Measurements from ENCODE around the gene SFRP2. TPM values are rescaled to one million over a fixed set of nuclear protein-coding genes. Genes with fewer than 3 reads are reported as not detected.

The SFRP2 gene
- total RNA-seq, 2 experiments from 2014 or later, result not detected

GRCh38 chr4:153759407-153760316 is 29.2 kb downstream of the SFRP2 start, which contains the start of gene RNF175:
TSS of gene RNF175 (minus strand) at chr4:153760024. CDS start at chr4:153759862, 162 bp downstream.
- intact Hi-C loops (cut with micrococcal nuclease; ENCODE audit: unreplicated experiment), result no loop called here
- H4K20me1 ChIP-seq (ENCODE audit: insufficient read depth, low read length), result no peaks in the 10 kb centered on the region
- no peaks in the 10 kb centered on the region for H3K36me3 ChIP-seq (ENCODE audit: insufficient read depth, low read length)
- no TSS peak for BruUV-seq (replicated peaks)
- H3K4me2 ChIP-seq (ENCODE audit: low read length), result no peak within 1 kb of the TSS
- H3K27ac ChIP-seq (ENCODE audit: low read depth, low read length, poor library complexity, severe bottlenecking), result no peak within 1 kb of the TSS
- ChIA-PET CTCF (ENCODE audit: unreplicated experiment) (no interaction called here), POLR2A (no interaction called here)
- no peak for DNase-seq (ENCODE audit: low spot score)
- no peak within 1 kb of the TSS for H2AFZ ChIP-seq (ENCODE audit: low read length)
- no peaks in the 10 kb centered on the region for H3K4me1 ChIP-seq (ENCODE audit: insufficient read depth, low read length, poor library complexity, severe bottlenecking)
- H3K9me3 ChIP-seq (ENCODE audit: low read length), result no peaks in the 10 kb centered on the region
- no peak within 1 kb of the TSS for H3K4me3 ChIP-seq (ENCODE audit: low read depth, low read length, poor library complexity, severe bottlenecking)
- no peaks in the 10 kb centered on the region for H3K79me2 ChIP-seq (ENCODE audit: insufficient read depth, low read depth, low read length)
- H3K9me2 ChIP-seq (ENCODE audit: insufficient read depth, low read length), result no peaks in the 10 kb centered on the region
- TF ChIP-seq CTCF (conservative IDR thresholded peaks at IDR 0.05; ENCODE audit: low read length) (no peak), EZH2phosphoT487 (IDR thresholded peaks at IDR 0.05; ENCODE audit: borderline replicate concordance, low read depth, low read length) (no peak)

- H4K20me1 ChIP-seq (ENCODE audit: insufficient read depth, low read length), result no peaks in the 10 kb centered on the region
- H3K9me3 ChIP-seq (ENCODE audit: low read length), result no peaks in the 10 kb centered on the region
- H3K4me2 ChIP-seq (ENCODE audit: low read length), result no peak overlapping the region
- BruUV-seq (replicated peaks), result no TSS peak
- ChIA-PET CTCF (ENCODE audit: unreplicated experiment) (no interaction called here), POLR2A (no interaction called here)
- H3K9me2 ChIP-seq (ENCODE audit: insufficient read depth, low read length), result no peaks in the 10 kb centered on the region
- no peak overlapping the region for H3K27ac ChIP-seq (ENCODE audit: low read depth, low read length, poor library complexity, severe bottlenecking)
- H3K79me2 ChIP-seq (ENCODE audit: insufficient read depth, low read depth, low read length), result no peaks in the 10 kb centered on the region
- H3K4me3 ChIP-seq (ENCODE audit: low read depth, low read length, poor library complexity, severe bottlenecking), result no peak overlapping the region
- H3K4me1 ChIP-seq (ENCODE audit: insufficient read depth, low read length, poor library complexity, severe bottlenecking), result no peaks in the 10 kb centered on the region
- no peaks in the 10 kb centered on the region for H3K36me3 ChIP-seq (ENCODE audit: insufficient read depth, low read length)
- TF ChIP-seq CTCF (conservative IDR thresholded peaks at IDR 0.05; ENCODE audit: low read length), result no peak
- no peak for TF ChIP-seq EZH2phosphoT487 (IDR thresholded peaks at IDR 0.05; ENCODE audit: borderline replicate concordance, low read depth, low read length)
- intact Hi-C loops (cut with micrococcal nuclease; ENCODE audit: unreplicated experiment), result no loop called here
- no peak overlapping the region for H2AFZ ChIP-seq (ENCODE audit: low read length)
- no peak for DNase-seq (ENCODE audit: low spot score)
These were observed 30.0 kb downstream of the SFRP2 start for GRCh38 chr4:153758688-153759406.
